Caki2 (cell line): Measurements from ENCODE around the gene SPINK7. TPM values are rescaled to one million over a fixed set of nuclear protein-coding genes. Genes with fewer than 3 reads are reported as not detected.

Experiments used
- DNase-seq: peaks from one replicate; pipeline ENCODE4 v3.0.0-alpha.2; 2015; ENCODE audit warnings: low read depth
- in situ Hi-C: cut with HindIII; loops from 2 replicates; pipeline ENCODE4 v1.10.0; 2016; ENCODE audit warnings: low sequenced_read_pairs, low pct_unique_long_range_greater_than_20kb, mixed read lengths
- total RNA-seq: library from RNA; depleted of rRNA; stranded (reverse); fragments of >200 nt; shearing (Covaris generic); gene quantifications from 2 replicates; pipeline ENCODE4 v1.2.3, GENCODE V29; 2014; ENCODE audit warnings: low replicate concordance; rRNA removed

The SPINK7 gene
- total RNA-seq, 1 experiment from 2014 or later, result not detected

GRCh38 chr5:148336704-148337435, 24.6 kb downstream of the SPINK7 start:
- in situ Hi-C loops, result no loop called here
- no peak for DNase-seq

- no peak for DNase-seq
- in situ Hi-C loops, result no loop called here
Measured at GRCh38 chr5:148342371-148343045, 30.3 kb downstream of the SPINK7 start.

- in situ Hi-C loops, result no loop called here
- DNase-seq, result no peak
Measured at GRCh38 chr5:148343046-148343407, 30.8 kb downstream of the SPINK7 start.

- no peak for DNase-seq
- in situ Hi-C loops, result no loop called here
Measured at GRCh38 chr5:148343603-148344487, 31.6 kb downstream of the SPINK7 start.

- in situ Hi-C loops, result no loop called here
Measured at GRCh38 chr5:148347706-148348105, 35.5 kb downstream of the SPINK7 start.

GRCh38 chr5:148352696-148353095, 40.5 kb downstream of the SPINK7 start:
- in situ Hi-C loops, result no loop called here
- DNase-seq, result no peak

More at GRCh38 chr5:148347706-148348105, 35.5 kb downstream of the SPINK7 start:
- DNase-seq, result no peak

GRCh38 chr5:148353634-148354033, 41.4 kb downstream of the SPINK7 start:
- no peak for DNase-seq
- in situ Hi-C loops, result no loop called here

- DNase-seq, result no peak
- in situ Hi-C loops, result no loop called here
Measured at GRCh38 chr5:148364343-148364742, 52.1 kb downstream of the SPINK7 start.

Other genes with a start within 250 kb of the SPINK7 start
- 0.95 TPM in 1 of 2 replicates, not detected in the other for gene SPINK5, start 248.4 kb upstream of the SPINK7 start, total RNA-seq
- gene SPINK14, start 143.9 kb upstream of the SPINK7 start, total RNA-seq, result not detected in 2 replicates
- gene SPINK6, start 109.4 kb upstream of the SPINK7 start, total RNA-seq, result not detected in 2 replicates
- not detected in 2 replicates for gene MARCOL, start 73.9 kb upstream of the SPINK7 start, total RNA-seq
- 0.14 and 1.3 TPM in 2 replicates for gene SPINK13, start 43.6 kb upstream of the SPINK7 start, total RNA-seq
- gene SPINK9, start 23.1 kb downstream of the SPINK7 start, total RNA-seq, result not detected in 2 replicates
- 25.7 and 35.2 TPM in 2 replicates for gene FBXO38, start 71.5 kb downstream of the SPINK7 start, total RNA-seq